Measurements from ENCODE around the gene GPC6.
A peak's percentile ranks its signal among the peaks of the same experiment; 100 is the strongest.

Gene GPC6

DNA sequence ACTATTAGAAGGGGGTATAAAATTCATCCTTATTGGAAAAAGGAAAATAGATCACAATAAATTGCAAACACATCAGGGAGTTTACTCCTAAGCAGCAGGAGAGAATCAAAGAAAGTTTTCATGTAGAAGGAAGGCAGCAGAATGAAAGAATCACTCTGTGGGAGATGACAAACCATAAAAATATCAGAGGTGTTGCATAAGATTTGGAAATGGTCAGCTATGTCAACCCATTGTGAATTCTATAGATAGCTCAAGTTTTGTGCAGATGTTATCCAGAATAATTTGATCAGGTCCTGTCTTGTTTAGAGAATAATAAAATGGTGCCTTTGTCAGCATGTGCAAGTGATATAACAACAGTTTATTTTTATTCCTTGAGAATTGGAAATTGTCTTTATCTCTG lies 630.5 kb downstream of the GPC6 start:
- CTCF ChIA-PET: no interaction called here

DNA sequence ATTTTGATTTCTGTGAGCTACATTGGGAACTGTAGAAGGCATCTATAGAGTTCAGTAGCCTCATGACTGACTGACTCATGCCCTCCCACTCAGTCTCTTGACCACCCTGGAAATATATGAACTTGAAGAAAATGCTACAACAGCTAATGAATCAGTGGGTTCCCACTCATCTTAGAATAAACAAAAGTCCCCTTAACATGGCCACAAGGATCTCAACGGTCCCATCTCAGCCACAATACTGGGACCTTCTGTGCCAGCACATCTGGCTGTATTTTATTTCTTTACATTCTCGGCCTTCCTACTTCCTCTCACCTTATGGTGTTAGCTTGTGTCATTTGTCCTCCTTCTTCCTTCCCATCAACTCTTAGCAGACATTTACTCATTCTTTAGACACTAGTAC lies 633.1 kb downstream of the GPC6 start:
- ChIA-PET CTCF (no interaction called here), POLR2A (interaction anchor here (0.9 kb wide), 1 partner anchor 16 kb away, joined by 4 read pairs; no protein-coding TSS in a partner anchor)
- H3K4me3 ChIP-seq (ENCODE audit: low read depth, low read length): no peak overlapping the region
- no peak for DNase-seq (ENCODE audit: low read depth, low spot score)
- no peak for TF ChIP-seq CTCF (IDR thresholded peaks at IDR 0.05; ENCODE audit: insufficient read depth, low read length, missing control alignments)

More for the DNA sequence above, 630.5 kb downstream of the GPC6 start:
- POLR2A ChIA-PET: no interaction called here
- no peak for TF ChIP-seq CTCF (IDR thresholded peaks at IDR 0.05; ENCODE audit: insufficient read depth, low read length, missing control alignments)
- DNase-seq (ENCODE audit: low read depth, low spot score): no peak
- H3K4me3 ChIP-seq (ENCODE audit: low read depth, low read length): no peak overlapping the region

GRCh38 chr13:93861818-93862217 lies 635.2 kb downstream of the GPC6 start:
- ChIA-PET CTCF (no interaction called here), POLR2A (no interaction called here)
- DNase-seq (ENCODE audit: low read depth, low spot score): peak; percentile 45
- no peak overlapping the region for H3K4me3 ChIP-seq (ENCODE audit: low read depth, low read length)
- no peak for TF ChIP-seq CTCF (IDR thresholded peaks at IDR 0.05; ENCODE audit: insufficient read depth, low read length, missing control alignments)

- ChIA-PET CTCF (no interaction called here), POLR2A (no interaction called here)
- no peak for DNase-seq (ENCODE audit: low read depth, low spot score)
- no peak for TF ChIP-seq CTCF (IDR thresholded peaks at IDR 0.05; ENCODE audit: insufficient read depth, low read length, missing control alignments)
- no peak overlapping the region for H3K4me3 ChIP-seq (ENCODE audit: low read depth, low read length)
These were observed 635.7 kb downstream of the GPC6 start for GRCh38 chr13:93862259-93862658.

DNA sequence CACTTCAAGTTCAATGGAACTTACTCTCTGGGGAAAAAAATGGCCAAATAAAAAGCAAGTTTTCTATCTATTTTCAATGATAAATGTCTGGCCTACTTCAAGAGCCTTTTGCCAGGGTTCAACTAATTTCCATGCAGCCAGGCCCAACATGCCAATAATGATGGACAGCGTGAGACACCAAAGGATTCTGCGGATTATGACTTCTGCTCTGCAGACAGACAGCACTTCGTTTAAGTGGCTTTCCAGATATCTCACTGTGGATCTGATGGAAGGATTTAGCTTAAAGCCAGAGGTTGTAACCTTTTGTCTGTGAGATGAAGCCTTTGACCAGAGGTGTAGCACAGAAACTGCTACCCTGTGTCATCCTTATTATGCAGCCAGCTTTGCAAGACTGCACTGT lies 638.6 kb downstream of the GPC6 start:
- ChIA-PET CTCF (no interaction called here), POLR2A (no interaction called here)
- H3K4me3 ChIP-seq (ENCODE audit: low read depth, low read length): no peak overlapping the region
- no peak for DNase-seq (ENCODE audit: low read depth, low spot score)
- TF ChIP-seq CTCF (IDR thresholded peaks at IDR 0.05; ENCODE audit: insufficient read depth, low read length, missing control alignments): no peak

DNA sequence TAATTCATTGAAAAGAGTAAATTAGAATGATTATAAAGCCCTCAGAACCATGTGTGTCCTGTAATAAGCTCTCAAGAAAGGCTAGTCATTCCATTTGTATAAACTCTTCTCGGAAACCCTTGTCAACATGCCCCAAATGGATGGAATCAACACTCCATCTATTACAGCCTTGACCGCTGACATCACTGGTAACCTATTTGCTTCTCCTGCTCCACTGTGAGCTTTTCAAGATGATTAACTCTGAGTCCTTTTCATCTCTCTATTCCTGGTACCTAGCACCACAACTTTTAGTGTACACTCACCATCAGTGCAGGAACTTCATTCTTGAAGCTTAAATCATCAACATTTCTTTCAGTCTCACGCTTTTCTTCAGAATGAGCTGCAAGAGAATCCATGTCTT lies 640.9 kb downstream of the GPC6 start:
- no peak overlapping the region for H3K4me3 ChIP-seq (ENCODE audit: low read depth, low read length)
- ChIA-PET POLR2A (no interaction called here), CTCF (no interaction called here)
- no peak for TF ChIP-seq CTCF (IDR thresholded peaks at IDR 0.05; ENCODE audit: insufficient read depth, low read length, missing control alignments)
- DNase-seq (ENCODE audit: low read depth, low spot score): no peak

All from AG04449 (cell line).